Activated CD4-positive, alpha-beta memory T cell treated with anti-CD3 and anti-CD28 coated beads for 36 hours (primary cell): ENCODE measurements around the gene IKZF3. TPM values are rescaled to one million over a fixed set of nuclear protein-coding genes. Genes with fewer than 3 reads are reported as not detected.
"Not testable (repeated sequence)": the region's sequence is repeated elsewhere in the genome, so short reads cannot be mapped to it uniquely, and the experiment has no call there.

Experiments used
- CTCF ChIA-PET: fragments of 350-600 bp; sonication (Branson Sonifier 250); formaldehyde crosslinking; loops from one replicate; lab custom pipeline; 2021; ENCODE audit warnings: antibody characterized with exemption, inconsistent platforms; lab: Charles Lee
- POLR2A ChIA-PET: fragments of 350-600 bp; sonication (Branson Sonifier 250); formaldehyde crosslinking; loops from one replicate; lab custom pipeline; 2021; ENCODE audit warnings: antibody characterized with exemption; lab: Charles Lee
- DNase-seq: peaks from one replicate; pipeline ENCODE4 v3.0.0-alpha.2; 2020
- H3K27ac Mint-ChIP-seq: one replicate; pipeline ENCODE4 v1.8.0; 2021; ENCODE audit warnings: mixed read lengths
- H3K27me3 Mint-ChIP-seq: one replicate; pipeline ENCODE4 v1.8.0; 2021; ENCODE audit warnings: mixed read lengths
- H3K36me3 Mint-ChIP-seq: one replicate; pipeline ENCODE4 v1.8.0; 2021; ENCODE audit warnings: mixed read lengths
- H3K4me1 Mint-ChIP-seq: one replicate; pipeline ENCODE4 v1.8.0; 2021; ENCODE audit warnings: low read depth, mixed read lengths
- H3K4me3 Mint-ChIP-seq: one replicate; pipeline ENCODE4 v1.8.0; 2021; ENCODE audit warnings: mild to moderate bottlenecking, mixed read lengths
- H3K9me3 Mint-ChIP-seq: one replicate; pipeline ENCODE4 v1.8.0; 2021; ENCODE audit warnings: mixed read lengths
- intact Hi-C: fragments of 100-400 bp; cut with micrococcal nuclease; formaldehyde crosslinking; loops from one replicate; pipeline ENCODE4 v1.15.1; 2023
- total RNA-seq, 2 experiments: library from RNA; stranded (reverse); gene quantifications; one replicate each; pipeline ENCODE4 v1.2.3, GENCODE V29; 2021

The IKZF3 gene
- total RNA-seq, 2 experiments from 2014 or later, result 51.2 to 52.0 TPM

GRCh38 chr17:39764171-39764570 lies 99.9 kb downstream of the IKZF3 start:
- H3K4me3 Mint-ChIP-seq, CTCF ChIA-PET: not testable (repeated sequence)

GRCh38 chr17:39763051-39763820 lies 100.9 kb downstream of the IKZF3 start:
- CTCF ChIA-PET, result interaction anchor here (1.2 kb wide), 1 partner anchor 218 kb away, joined by 3 read pairs; the partner anchor contains the start of gene PSMD3
- Mint-ChIP-seq H3K4me3 (no peak overlapping the region), H3K9me3 (no peaks in the 10 kb centered on the region), H3K4me1 (peaks cover 79% of the 10 kb centered on the region), H3K27me3 (no peaks in the 10 kb centered on the region), H3K36me3 (peaks cover 54% of the 10 kb centered on the region), H3K27ac (peak overlapping the region; percentile 46)
- intact Hi-C loops, result no loop called here
- POLR2A ChIA-PET, result interaction anchor here (0.6 to 2.4 kb wide), 6 partner anchors 8 to 101 kb away, joined by 3 to 9 read pairs (median 5); partner anchors contain the start of gene IKZF3
- no peak for DNase-seq

More at GRCh38 chr17:39764171-39764570, 99.9 kb downstream of the IKZF3 start:
- intact Hi-C loops, H3K9me3 Mint-ChIP-seq, H3K27me3 Mint-ChIP-seq, H3K27ac Mint-ChIP-seq: not testable (repeated sequence)
- POLR2A ChIA-PET, result interaction anchor here (0.9 to 2.4 kb wide), 3 partner anchors 9 to 100 kb away, joined by 3 to 9 read pairs (median 4); partner anchors contain the start of gene IKZF3
- Mint-ChIP-seq H3K36me3 (peaks cover 60% of the 10 kb centered on the region), H3K4me1 (peaks cover 79% of the 10 kb centered on the region)
- DNase-seq, result peak; percentile 7

GRCh38 chr17:39761861-39762496 lies 102.1 kb downstream of the IKZF3 start:
- CTCF ChIA-PET, result interaction anchor here (1.2 to 1.3 kb wide), 4 partner anchors 8 to 219 kb away, joined by 3 to 6 read pairs (median 4); partner anchors contain the start of gene PSMD3
- DNase-seq, result peak; percentile 28
- intact Hi-C loops, result no loop called here
- Mint-ChIP-seq H3K4me1 (peaks cover 80% of the 10 kb centered on the region), H3K27ac (peak overlapping the region; percentile 72), H3K27me3 (no peaks in the 10 kb centered on the region), H3K36me3 (peaks cover 45% of the 10 kb centered on the region), H3K4me3 (no peak overlapping the region), H3K9me3 (no peaks in the 10 kb centered on the region)
- POLR2A ChIA-PET, result interaction anchor here (1.3 to 2.3 kb wide), 4 partner anchors 13 to 30 kb away, joined by 3 to 7 read pairs (median 5); no protein-coding TSS in a partner anchor

GRCh38 chr17:39759204-39759603 lies 104.9 kb downstream of the IKZF3 start:
- intact Hi-C loops, result no loop called here
- ChIA-PET POLR2A (interaction anchor here (1.0 to 3.4 kb wide), 5 partner anchors 11 to 138 kb away, joined by 3 to 39 read pairs (median 3); no protein-coding TSS in a partner anchor), CTCF (interaction anchor here (1.3 to 2.4 kb wide), 7 partner anchors 10 to 221 kb away, joined by 3 to 16 read pairs (median 6); partner anchors contain the start of gene PSMD3)
- no peak overlapping the region for H3K4me3 Mint-ChIP-seq
- peaks cover 20% of the 10 kb centered on the region for H3K36me3 Mint-ChIP-seq
- no peaks in the 10 kb centered on the region for H3K27me3 Mint-ChIP-seq
- H3K4me1 Mint-ChIP-seq, result peaks cover 77% of the 10 kb centered on the region
- peak overlapping the region; percentile 91 for H3K27ac Mint-ChIP-seq
- no peak for DNase-seq
- no peaks in the 10 kb centered on the region for H3K9me3 Mint-ChIP-seq

GRCh38 chr17:39757931-39758873 lies 105.9 kb downstream of the IKZF3 start:
- H3K27ac Mint-ChIP-seq, result peak overlapping the region; percentile 91
- ChIA-PET POLR2A (interaction anchor here (0.7 to 3.4 kb wide), 12 partner anchors 9 to 137 kb away, joined by 3 to 39 read pairs (median 4); partner anchors contain the start of gene IKZF3), CTCF (interaction anchor here (0.6 to 2.4 kb wide), 10 partner anchors 11 to 222 kb away, joined by 3 to 16 read pairs (median 5); partner anchors contain the start of genes MIEN1 and PSMD3)
- H3K4me1 Mint-ChIP-seq, result peaks cover 77% of the 10 kb centered on the region
- peak; percentile 77 for DNase-seq
- H3K4me3 Mint-ChIP-seq, result peak overlapping the region; percentile 25
- no peaks in the 10 kb centered on the region for H3K9me3 Mint-ChIP-seq
- intact Hi-C loops, result loop anchor here (1.0 kb wide), 1 partner anchor 12 kb away; no protein-coding TSS in a partner anchor
- peaks cover 18% of the 10 kb centered on the region for H3K36me3 Mint-ChIP-seq
- H3K27me3 Mint-ChIP-seq, result no peaks in the 10 kb centered on the region

GRCh38 chr17:39757176-39757662 lies 106.9 kb downstream of the IKZF3 start:
- POLR2A ChIA-PET, result interaction anchor here (0.9 to 4.5 kb wide), 4 partner anchors 13 to 36 kb away, joined by 3 to 42 read pairs (median 12); no protein-coding TSS in a partner anchor
- no peaks in the 10 kb centered on the region for H3K27me3 Mint-ChIP-seq
- CTCF ChIA-PET, result interaction anchor here (0.9 to 2.8 kb wide), 4 partner anchors 12 to 27 kb away, joined by 3 to 16 read pairs (median 11); partner anchors contain the start of gene MIEN1
- peak overlapping the region; percentile 91 for H3K27ac Mint-ChIP-seq
- H3K4me1 Mint-ChIP-seq, result peaks cover 74% of the 10 kb centered on the region
- H3K4me3 Mint-ChIP-seq, result no peak overlapping the region
- intact Hi-C loops, result no loop called here
- DNase-seq, result no peak
- H3K9me3 Mint-ChIP-seq, result no peaks in the 10 kb centered on the region
- peaks cover 13% of the 10 kb centered on the region for H3K36me3 Mint-ChIP-seq

- H3K4me3 Mint-ChIP-seq, result peak overlapping the region; percentile 23
- peaks cover 74% of the 10 kb centered on the region for H3K4me1 Mint-ChIP-seq
- H3K27me3 Mint-ChIP-seq, result no peaks in the 10 kb centered on the region
- ChIA-PET POLR2A (interaction anchor here (0.9 to 4.5 kb wide), 8 partner anchors 10 to 170 kb away, joined by 3 to 42 read pairs (median 4); partner anchors contain the start of gene IKZF3), CTCF (interaction anchor here (0.9 to 2.8 kb wide), 7 partner anchors 8 to 224 kb away, joined by 3 to 20 read pairs (median 14); partner anchors contain the start of genes MIEN1 and PSMD3)
- H3K9me3 Mint-ChIP-seq, result no peaks in the 10 kb centered on the region
- peaks cover 13% of the 10 kb centered on the region for H3K36me3 Mint-ChIP-seq
- intact Hi-C loops, result no loop called here
- peak overlapping the region; percentile 91 for H3K27ac Mint-ChIP-seq
- DNase-seq, result no peak
Measured at GRCh38 chr17:39756380-39757079, 107.6 kb downstream of the IKZF3 start.

GRCh38 chr17:39755554-39756379 lies 108.3 kb downstream of the IKZF3 start:
- H3K27ac Mint-ChIP-seq, result peak overlapping the region; percentile 91
- intact Hi-C loops, result loop anchor here (2.0 kb wide), 1 partner anchor 37 kb away; no protein-coding TSS in a partner anchor
- ChIA-PET POLR2A (interaction anchor here (0.7 to 4.5 kb wide), 16 partner anchors 8 to 224 kb away, joined by 3 to 42 read pairs (median 4); partner anchors contain the start of genes IKZF3 and PSMD3), CTCF (interaction anchor here (0.8 to 2.8 kb wide), 17 partner anchors 9 to 225 kb away, joined by 3 to 20 read pairs (median 4); partner anchors contain the start of genes IKZF3, MIEN1 and PSMD3)
- peak overlapping the region; percentile 43 for H3K4me3 Mint-ChIP-seq
- H3K36me3 Mint-ChIP-seq, result peaks cover 9% of the 10 kb centered on the region
- H3K9me3 Mint-ChIP-seq, result no peaks in the 10 kb centered on the region
- H3K27me3 Mint-ChIP-seq, result no peaks in the 10 kb centered on the region
- peaks cover 75% of the 10 kb centered on the region for H3K4me1 Mint-ChIP-seq
- peak; percentile 60 for DNase-seq

- H3K9me3 Mint-ChIP-seq, result no peaks in the 10 kb centered on the region
- no peak for DNase-seq
- H3K27ac Mint-ChIP-seq, result peak overlapping the region; percentile 91
- H3K4me1 Mint-ChIP-seq, result peaks cover 72% of the 10 kb centered on the region
- CTCF ChIA-PET, result interaction anchor here (0.7 to 2.8 kb wide), 16 partner anchors 15 to 226 kb away, joined by 3 to 20 read pairs (median 5); partner anchors contain the start of genes IKZF3, MIEN1 and PSMD3
- POLR2A ChIA-PET, result interaction anchor here (0.7 to 4.5 kb wide), 15 partner anchors 9 to 225 kb away, joined by 3 to 42 read pairs (median 4); partner anchors contain the start of genes IKZF3 and PSMD3
- H3K4me3 Mint-ChIP-seq, result peak overlapping the region; percentile 43
- no peaks in the 10 kb centered on the region for H3K27me3 Mint-ChIP-seq
- intact Hi-C loops, result loop anchor here (1.0 to 5.0 kb wide), 7 partner anchors 38 to 225 kb away; partner anchors contain the start of genes PGAP3, PSMD3 and STARD3
- H3K36me3 Mint-ChIP-seq, result peaks cover 9% of the 10 kb centered on the region
Measured at GRCh38 chr17:39754958-39755553, 109.1 kb downstream of the IKZF3 start.
